A549 treated with CORT108297 at 1 μM for 4 hours (cell line): ENCODE data around the gene C19orf73. TPM values are rescaled to one million over a fixed set of nuclear protein-coding genes. Genes with fewer than 3 reads are reported as not detected.

Experiments
- total RNA-seq: library from RNA; stranded (reverse); fragments of 200-300 nt; extraction: Qiagen RNA extraction; gene quantifications from 5 replicates; pipeline ENCODE4 v1.2.3, GENCODE V29; 2022

The C19orf73 gene
- 1.1 to 2.3 TPM (median 1.9 TPM) in 5 replicates for total RNA-seq

GRCh38 chr19:49118565-49119410 is at the start of gene C19orf73:
Gene C19orf73, minus strand, starts transcription at chr19:49119143. Its CDS starts 121 bp downstream, at chr19:49119022.

GRCh38 chr19:49157445-49158224 is 38.7 kb upstream of the C19orf73 start, which contains the start of gene TRPM4:
Gene TRPM4, plus strand, starts transcription at chr19:49157792. Its CDS starts 75 bp downstream, at chr19:49157867.

GRCh38 chr19:49155005-49155819 is 36.3 kb upstream of the C19orf73 start, which contains the start of gene HRC:
Gene HRC, minus strand, starts transcription at chr19:49155396. Its CDS starts 159 bp downstream, at chr19:49155237.

GRCh38 chr19:49119411-49120324 is 725 bp upstream of the C19orf73 start, which contains the start of gene PPFIA3:
Gene PPFIA3, plus strand, starts transcription at chr19:49119544. Its CDS starts 8,330 bp downstream, at chr19:49127874.

GRCh38 chr19:49113762-49114629 is 4.9 kb downstream of the C19orf73 start, which contains the start of gene LIN7B:
Gene LIN7B, plus strand, starts transcription at chr19:49114370. Its CDS starts 35 bp downstream, at chr19:49114405.

GRCh38 chr19:49085020-49085867 is 33.7 kb downstream of the C19orf73 start, which contains the start of gene SNRNP70:
Gene SNRNP70, plus strand, starts transcription at chr19:49085451. Its CDS starts 964 bp downstream, at chr19:49086415.

Other genes starting within 250 kb of the C19orf73 start
- 82.7 to 145 TPM (median 110 TPM) in 5 replicates for gene PPP1R15A, start 246.7 kb downstream of the C19orf73 start, total RNA-seq
- gene TULP2, start 220.4 kb downstream of the C19orf73 start, total RNA-seq, result not detected in 5 replicates
- gene NUCB1, start 218.8 kb downstream of the C19orf73 start, total RNA-seq, result 199 to 226 TPM (median 220 TPM) in 5 replicates
- gene DHDH, start 185.4 kb downstream of the C19orf73 start, total RNA-seq, result 1.3 to 1.7 TPM (median 1.5 TPM) in 5 replicates
- 293 to 394 TPM (median 360 TPM) in 5 replicates for gene BAX, start 164.3 kb downstream of the C19orf73 start, total RNA-seq
- 17,379 to 25,407 TPM (median 19,575 TPM) in 5 replicates for gene FTL, start 153.8 kb downstream of the C19orf73 start, total RNA-seq
- gene GYS1, start 125.8 kb downstream of the C19orf73 start, total RNA-seq, result 19.0 to 21.9 TPM (median 19.6 TPM) in 5 replicates
- 223 to 246 TPM (median 237 TPM) in 5 replicates for gene RUVBL2, start 125.3 kb downstream of the C19orf73 start, total RNA-seq
- gene LHB, start 102.1 kb downstream of the C19orf73 start, total RNA-seq, result not detected in 5 replicates
- 0.20 to 0.42 TPM in 2 of 5 replicates, not detected in the others for gene CGB3, start 94.8 kb downstream of the C19orf73 start, total RNA-seq
- 0.33 to 0.71 TPM (median 0.35 TPM) in 4 of 5 replicates, not detected in the other for gene CGB2, start 87.3 kb downstream of the C19orf73 start, total RNA-seq
- gene CGB1, start 82.2 kb downstream of the C19orf73 start, total RNA-seq, result 0.13 to 1.3 TPM (median 0.20 TPM) in 3 of 5 replicates, not detected in the others
- gene CGB5, start 75.3 kb downstream of the C19orf73 start, total RNA-seq, result 0.60 to 1.9 TPM (median 0.88 TPM) in 5 replicates
- 2.9 to 5.0 TPM (median 4.8 TPM) in 5 replicates for gene CGB8, start 70.0 kb downstream of the C19orf73 start, total RNA-seq
- gene CGB7, start 61.4 kb downstream of the C19orf73 start, total RNA-seq, result 0.40 to 0.86 TPM (median 0.59 TPM) in 5 replicates
- gene NTF4, start 54.3 kb downstream of the C19orf73 start, total RNA-seq, result 0.46 to 0.58 TPM (median 0.51 TPM) in 5 replicates
- 0.02 TPM in 1 of 5 replicates, not detected in the others for gene KCNA7, start 46.4 kb downstream of the C19orf73 start, total RNA-seq
- gene SNRNP70, start 33.7 kb downstream of the C19orf73 start, total RNA-seq, result 298 to 347 TPM (median 346 TPM) in 5 replicates
- gene LIN7B, start 4.8 kb downstream of the C19orf73 start, total RNA-seq, result 3.8 to 8.2 TPM (median 6.6 TPM) in 5 replicates
- gene PPFIA3, start 401 bp upstream of the C19orf73 start, total RNA-seq, result 5.9 to 8.9 TPM (median 8.8 TPM) in 5 replicates
- not detected in 5 replicates for gene HRC, start 36.3 kb upstream of the C19orf73 start, total RNA-seq
- gene TRPM4, start 38.6 kb upstream of the C19orf73 start, total RNA-seq, result 7.1 to 11.5 TPM (median 9.4 TPM) in 5 replicates
- gene SLC6A16, start 206.0 kb upstream of the C19orf73 start, total RNA-seq, result 0.55 to 1.2 TPM (median 1.1 TPM) in 5 replicates
- gene CD37, start 216.3 kb upstream of the C19orf73 start, total RNA-seq, result not detected in 5 replicates
- 14.2 to 21.0 TPM (median 17.9 TPM) in 5 replicates for gene TEAD2, start 243.3 kb upstream of the C19orf73 start, total RNA-seq
- gene DKKL1, start 244.7 kb upstream of the C19orf73 start, total RNA-seq, result 0.39 to 0.74 TPM (median 0.47 TPM) in 5 replicates